ENCODE results near the gene LMAN2L. TPM values are rescaled to one million over a fixed set of nuclear protein-coding genes. Genes with fewer than 3 reads are reported as not detected.

LMAN2L gene
- total RNA-seq, 3 donors from 2014 or later = 21.9 to 39.8 (median 24.3) TPM

- Histone ChIP-seq H3K27ac (no peak overlapping the region), H3K27me3 (no peaks in the 10 kb centered on the region), H3K4me3 (no peak overlapping the region), H3K4me1 (no peaks in the 10 kb centered on the region), H3K36me3 (no peaks in the 10 kb centered on the region), H3K9me3 (no peaks in the 10 kb centered on the region)
- no peak for TF ChIP-seq POLR2AphosphoS5 (IDR thresholded peaks at IDR 0.05)
- TF ChIP-seq CTCF (IDR thresholded peaks at IDR 0.05) = no peak
- TF ChIP-seq POLR2A (IDR thresholded peaks at IDR 0.05) = no peak
- intact Hi-C loops (cut with DNase I; ENCODE audit: low total_unique reads) = no loop called here
- DNase-seq (ENCODE audit: low spot score in 2 of 2) = no peak
These were observed 83.3 kb downstream of the LMAN2L start for GRCh38 chr2:96656540-96656939.

Other genes starting within 250 kb of the LMAN2L start
- gene NEURL3, start 234.7 kb downstream of the LMAN2L start, total RNA-seq = 1 to 10 TPM in 2 of 3 donors, not detected in 1; 4.3 to 6.1 TPM
- 100 to 1,000 TPM in 1 of 3 donors, 10 to 100 TPM in 2; 18.9 to 132 (median 56.4) TPM for gene ARID5A, start 203.3 kb downstream of the LMAN2L start, total RNA-seq
- 10 to 100 TPM; 44.2 to 64.1 (median 53.1) TPM for gene KANSL3, start 101.8 kb downstream of the LMAN2L start, total RNA-seq
- gene FER1L5, start 97.3 kb downstream of the LMAN2L start, total RNA-seq = under 1 TPM in 2 of 3 donors, not detected in 1; 0.73 to 0.98 TPM
- 10 to 100 TPM in 1 of 3 donors, 1 to 10 TPM in 2; 2.7 to 12.1 (median 9.5) TPM for gene CNNM4, start 20.8 kb upstream of the LMAN2L start, total RNA-seq
- 10 to 100 TPM in 2 of 3 donors, 1 to 10 TPM in 1; 7.5 to 13.8 (median 11.8) TPM for gene CNNM3, start 76.2 kb upstream of the LMAN2L start, total RNA-seq
- 1 to 10 TPM; 3.5 to 9.4 (median 7.2) TPM for gene ANKRD23, start 104.0 kb upstream of the LMAN2L start, total RNA-seq
- gene ANKRD39, start 118.0 kb upstream of the LMAN2L start, total RNA-seq = 10 to 100 TPM in 1 of 3 donors, 1 to 10 TPM in 2; 8.8 to 15.8 (median 9.2) TPM
- gene SEMA4C, start 130.0 kb upstream of the LMAN2L start, total RNA-seq = 10 to 100 TPM; 17.9 to 37.3 (median 31.5) TPM
- 1 to 10 TPM in 1 of 3 donors, not detected in 2; 1.3 TPM for gene FAM178B, start 246.5 kb upstream of the LMAN2L start, total RNA-seq